Muscle of arm (tissue), 12 donors: Measurements from ENCODE around the gene DOCK2. TPM values are rescaled to one million over a fixed set of nuclear protein-coding genes. Genes with fewer than 3 reads are reported as not detected.
"Not testable (repeated sequence)": the region's sequence is repeated elsewhere in the genome, so short reads cannot be mapped to it uniquely, and the experiment has no call there.

ENCODE experiments used
- DNase-seq: peaks from one replicate; pipeline ENCODE4 v3.0.0-alpha.2; 2013
- polyA plus RNA-seq, 12 donors: library from polyadenylated mRNA; unstranded; fragments of 120-200 nt; gene quantifications; one replicate each; pipeline ENCODE4 v1.2.1, GENCODE V29; 2013; ENCODE audit not compliant: insufficient read length in 12 of 12

DOCK2 gene
- polyA plus RNA-seq, 12 donors: 2.7 to 18.3 (median 3.6) TPM; not detected in 1

- no peak for DNase-seq
These were observed 82.6 kb downstream of the DOCK2 start for GRCh38 chr5:169719360-169720314.

GRCh38 chr5:169721771-169722170 is 84.7 kb downstream of the DOCK2 start:
- DNase-seq: no peak

GRCh38 chr5:169723103-169723831 is 86.2 kb downstream of the DOCK2 start:
- DNase-seq: no peak

GRCh38 chr5:169724303-169725087 is 87.4 kb downstream of the DOCK2 start:
- no peak for DNase-seq

- not testable (repeated sequence) for DNase-seq
These were observed 88.6 kb downstream of the DOCK2 start for GRCh38 chr5:169725665-169726064.

GRCh38 chr5:169728418-169728817 is 91.3 kb downstream of the DOCK2 start:
- no peak for DNase-seq

GRCh38 chr5:169731221-169731620 is 94.1 kb downstream of the DOCK2 start:
- no peak for DNase-seq

- DNase-seq: no peak
These were observed 95.8 kb downstream of the DOCK2 start for GRCh38 chr5:169732841-169733240.

- no peak for DNase-seq
These were observed 98.8 kb downstream of the DOCK2 start for GRCh38 chr5:169735913-169736312.

- DNase-seq: no peak
These were observed 99.6 kb downstream of the DOCK2 start for GRCh38 chr5:169736653-169737052.

GRCh38 chr5:169740435-169740834 is 103.4 kb downstream of the DOCK2 start:
- no peak for DNase-seq

- DNase-seq: no peak
These were observed 105.8 kb downstream of the DOCK2 start for GRCh38 chr5:169742771-169743296.

GRCh38 chr5:169744336-169744735 is 107.3 kb downstream of the DOCK2 start:
- DNase-seq: no peak

- no peak for DNase-seq
These were observed 108.5 kb downstream of the DOCK2 start for GRCh38 chr5:169745441-169746146.

GRCh38 chr5:169746147-169746694 is 109.1 kb downstream of the DOCK2 start:
- DNase-seq: no peak

- DNase-seq: no peak
These were observed 111.1 kb downstream of the DOCK2 start for GRCh38 chr5:169748174-169748573.

- no peak for DNase-seq
These were observed 112.2 kb downstream of the DOCK2 start for GRCh38 chr5:169749295-169749694.

- DNase-seq: no peak
These were observed 114.4 kb downstream of the DOCK2 start for GRCh38 chr5:169751490-169751889.

GRCh38 chr5:169752566-169752965 is 115.5 kb downstream of the DOCK2 start:
- not testable (repeated sequence) for DNase-seq

- DNase-seq: no peak
These were observed 116.7 kb downstream of the DOCK2 start for GRCh38 chr5:169753795-169754194.

- DNase-seq: no peak
These were observed 117.7 kb downstream of the DOCK2 start for GRCh38 chr5:169754737-169755136.
